ENCODE results near the gene ADCY5.

The ADCY5 gene

DNA sequence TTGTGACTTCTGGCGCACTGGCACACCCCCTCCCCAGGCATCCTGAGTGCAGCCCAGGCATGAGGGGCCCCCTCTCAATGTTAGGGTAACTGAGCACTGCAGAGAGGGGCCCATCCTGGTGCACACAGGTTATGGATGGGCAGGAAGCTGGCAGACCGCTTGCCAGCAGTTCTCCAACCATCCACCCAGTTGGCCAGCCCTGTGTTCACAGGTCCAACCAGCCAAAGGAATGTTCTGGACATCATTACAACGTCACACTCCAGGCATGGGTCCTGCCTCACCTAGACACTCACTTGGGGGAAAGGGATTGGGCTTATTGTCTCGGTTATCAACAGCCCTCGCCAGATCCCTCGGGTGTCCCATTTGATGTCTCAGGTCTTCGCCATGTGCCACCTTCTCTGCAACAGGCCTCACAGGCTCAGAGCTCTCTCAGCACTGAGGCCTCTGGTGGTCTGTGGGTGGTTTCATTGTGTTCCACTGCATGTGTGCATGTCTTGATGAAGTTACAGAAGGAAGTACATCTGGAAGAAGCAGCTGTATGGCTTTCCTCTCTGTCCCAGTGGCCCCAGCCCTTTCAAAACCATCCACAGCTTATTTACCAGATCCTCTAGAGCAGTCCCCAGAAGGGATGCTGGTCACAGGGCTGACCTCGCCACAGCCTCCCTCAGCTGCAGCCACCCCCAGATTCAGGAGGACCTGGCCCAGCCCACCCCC, 23.7 kb downstream of the ADCY5 start:
- no peak for DNase-seq

DNA sequence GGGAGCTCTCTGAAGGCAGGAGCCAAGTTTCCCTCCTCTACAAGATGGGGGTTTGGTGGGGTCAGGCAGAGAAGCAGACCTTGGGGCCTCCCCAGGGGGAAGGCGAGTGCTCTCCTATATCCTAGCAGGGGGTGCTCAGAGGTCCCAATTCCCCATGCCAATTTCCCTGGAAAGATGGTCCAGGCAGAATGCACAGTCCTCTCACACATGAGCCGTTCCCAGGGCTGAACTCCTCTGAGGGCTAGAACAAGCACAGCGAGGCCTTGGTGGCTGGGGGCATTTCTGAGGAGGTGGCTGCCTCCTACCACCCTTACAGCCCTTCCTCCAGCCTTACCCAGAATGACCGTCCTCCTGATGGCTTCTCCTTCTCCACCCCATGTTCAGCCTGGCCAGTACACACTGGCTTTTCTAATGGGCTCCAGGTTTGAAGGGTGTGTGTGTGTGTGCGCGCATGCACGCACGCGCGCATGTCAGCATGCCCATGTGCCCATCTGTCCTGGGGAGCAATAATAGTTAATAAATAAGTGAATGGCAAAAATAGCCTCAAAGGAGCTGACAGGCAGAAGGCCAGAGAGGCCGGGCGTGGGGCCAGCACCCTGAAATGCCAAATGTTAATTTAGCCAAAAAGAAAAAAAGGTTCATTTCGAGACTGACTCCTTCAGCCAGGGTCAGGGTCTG, 24.4 kb downstream of the ADCY5 start:
- no peak for DNase-seq

DNA sequence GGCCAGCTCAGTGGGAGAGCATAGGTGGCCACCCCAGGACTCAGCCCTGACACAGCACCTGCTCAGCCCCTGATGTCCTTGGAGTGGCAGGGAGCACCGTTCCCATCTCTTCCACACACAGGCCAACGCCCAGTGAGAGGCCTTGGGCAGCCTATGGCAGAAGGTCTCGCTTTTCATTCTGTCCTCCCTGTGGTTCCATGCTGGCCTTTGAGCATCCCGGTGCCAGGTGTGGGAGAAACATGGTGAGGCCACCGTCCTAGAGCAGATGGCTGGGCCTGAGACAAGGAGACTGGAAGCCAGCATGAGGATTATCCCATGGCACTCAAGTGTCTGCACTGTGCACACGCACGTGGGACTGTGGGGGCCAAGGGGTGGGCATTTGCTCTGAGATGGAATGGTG, 25.1 kb downstream of the ADCY5 start:
- no peak for DNase-seq

DNA sequence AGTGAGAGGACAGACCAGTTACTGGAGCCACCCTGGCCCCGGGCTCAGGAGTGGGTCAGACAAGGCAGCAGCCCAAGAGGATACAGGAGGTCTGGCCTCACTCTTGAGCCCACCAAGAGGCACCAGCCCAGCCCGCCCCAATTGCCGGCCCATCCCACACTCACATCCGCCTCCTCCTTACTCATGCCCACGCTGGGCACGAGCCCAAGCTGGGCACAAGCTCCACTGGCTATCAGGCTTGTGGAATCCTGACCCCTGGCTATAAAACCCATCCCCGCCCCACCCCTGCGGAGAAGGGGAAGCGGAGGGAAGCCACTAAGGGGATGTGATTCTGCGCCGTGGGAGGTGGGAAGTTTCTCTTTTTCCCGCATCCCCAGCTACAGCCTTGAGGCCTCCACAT, 25.9 kb downstream of the ADCY5 start:
- peak in 1 of 2 donors; percentile 2 for DNase-seq

DNA sequence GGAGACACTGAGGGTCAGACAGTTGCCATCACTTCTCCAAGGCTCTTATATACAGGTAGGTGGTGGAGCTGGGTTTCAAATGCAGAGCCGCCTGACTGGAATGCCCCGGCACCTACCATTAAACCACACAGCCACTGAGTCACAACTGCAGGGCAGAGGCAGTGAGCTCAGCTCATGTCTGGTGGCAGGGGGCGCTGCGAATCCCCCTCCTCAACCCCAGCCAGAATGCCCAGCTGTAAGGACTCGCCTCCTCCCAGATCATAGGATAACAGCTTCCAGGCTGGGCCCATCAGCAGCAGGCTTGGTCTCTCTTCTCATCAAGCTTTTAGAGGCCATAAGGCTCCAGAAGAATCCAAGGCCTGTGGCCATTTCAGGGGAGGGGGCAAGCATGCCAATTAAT, 26.4 kb downstream of the ADCY5 start:
- no peak for DNase-seq

DNA sequence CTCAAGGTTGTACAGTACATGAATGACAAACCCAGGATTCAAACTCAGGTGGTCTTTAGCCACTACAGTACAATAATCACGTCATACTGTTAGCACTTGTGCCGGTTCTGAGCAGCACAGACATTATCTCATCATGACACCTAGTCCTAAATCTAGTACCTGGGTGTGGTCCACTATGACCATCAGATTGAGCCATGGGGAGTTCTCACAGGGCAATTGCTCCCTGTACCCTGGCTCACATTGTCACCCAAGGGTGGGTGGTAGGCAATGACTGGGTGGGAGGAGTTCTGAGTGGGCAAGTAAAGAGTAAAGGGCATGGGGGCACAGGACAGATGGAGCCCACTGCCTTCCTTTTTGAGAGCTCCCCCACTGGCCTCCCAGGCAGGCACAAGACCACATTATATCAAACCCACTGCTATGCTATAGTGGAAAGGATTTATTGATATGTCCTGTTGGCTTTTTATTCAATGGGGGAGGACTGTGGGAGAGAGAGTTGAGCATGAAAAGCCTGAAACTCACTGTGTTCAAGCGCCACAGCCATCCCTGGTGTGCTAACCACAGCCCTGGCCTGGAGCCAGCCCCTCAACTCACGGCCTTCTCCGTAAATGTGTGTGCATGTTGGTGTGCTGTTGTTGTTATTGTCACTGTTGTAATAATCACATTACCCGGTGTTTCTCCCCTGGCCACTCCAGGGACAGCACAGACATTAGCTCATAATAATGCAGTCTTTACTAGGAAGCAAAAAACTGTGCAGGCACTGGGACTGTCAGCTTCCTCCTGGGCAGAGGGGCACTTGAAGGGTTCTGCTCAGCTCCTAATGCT, 27.3 kb downstream of the ADCY5 start:
- no peak for DNase-seq

DNA sequence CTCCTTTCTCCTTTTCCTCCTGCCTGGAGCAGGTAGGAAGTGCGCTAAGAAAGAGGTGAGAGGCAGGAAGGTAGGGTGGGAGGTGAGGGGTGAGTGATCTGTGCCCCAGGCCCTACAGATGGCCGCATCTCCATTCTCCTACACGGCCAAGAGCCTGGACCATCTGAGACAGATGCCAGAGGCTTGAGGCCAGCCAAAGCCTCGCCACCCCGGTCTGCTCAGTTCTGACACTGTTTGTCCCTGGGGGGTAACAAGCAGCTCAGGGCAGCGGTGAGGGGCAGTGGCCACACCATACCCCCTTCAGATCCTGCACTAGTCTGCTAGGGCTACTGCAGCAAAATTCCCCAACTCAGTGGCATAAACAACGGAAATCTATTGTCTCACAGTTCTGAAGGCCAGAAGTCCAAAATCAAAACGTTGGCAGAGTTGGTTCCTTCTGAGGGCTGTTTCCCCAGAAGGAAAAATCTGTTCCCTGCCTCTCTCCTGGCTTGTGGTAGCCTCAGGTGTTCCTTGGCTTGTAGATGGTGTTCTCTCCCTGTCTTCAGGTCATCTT, 28.4 kb downstream of the ADCY5 start:
- DNase-seq = no peak

DNA sequence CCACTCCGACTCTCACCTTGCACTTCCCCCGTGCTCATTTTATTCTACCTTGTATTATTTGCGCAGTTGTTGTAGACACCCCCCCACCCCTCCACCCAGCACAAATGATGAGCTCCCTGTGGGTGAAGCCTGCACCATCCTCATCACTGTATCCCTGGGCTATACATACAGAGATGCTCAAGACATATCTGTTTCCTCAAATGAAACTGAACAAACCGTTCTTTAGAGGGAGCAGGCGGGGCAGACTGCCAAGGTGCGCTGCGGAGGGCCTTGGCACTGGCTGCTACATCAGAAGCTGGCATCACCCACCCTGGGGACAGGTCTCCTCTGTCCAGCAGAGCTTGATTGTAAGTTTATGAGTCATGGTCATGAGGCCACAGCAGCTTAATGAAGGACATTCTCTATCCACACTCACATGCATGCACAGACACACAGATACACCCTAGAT, 29.0 kb downstream of the ADCY5 start:
- DNase-seq = no peak

DNA sequence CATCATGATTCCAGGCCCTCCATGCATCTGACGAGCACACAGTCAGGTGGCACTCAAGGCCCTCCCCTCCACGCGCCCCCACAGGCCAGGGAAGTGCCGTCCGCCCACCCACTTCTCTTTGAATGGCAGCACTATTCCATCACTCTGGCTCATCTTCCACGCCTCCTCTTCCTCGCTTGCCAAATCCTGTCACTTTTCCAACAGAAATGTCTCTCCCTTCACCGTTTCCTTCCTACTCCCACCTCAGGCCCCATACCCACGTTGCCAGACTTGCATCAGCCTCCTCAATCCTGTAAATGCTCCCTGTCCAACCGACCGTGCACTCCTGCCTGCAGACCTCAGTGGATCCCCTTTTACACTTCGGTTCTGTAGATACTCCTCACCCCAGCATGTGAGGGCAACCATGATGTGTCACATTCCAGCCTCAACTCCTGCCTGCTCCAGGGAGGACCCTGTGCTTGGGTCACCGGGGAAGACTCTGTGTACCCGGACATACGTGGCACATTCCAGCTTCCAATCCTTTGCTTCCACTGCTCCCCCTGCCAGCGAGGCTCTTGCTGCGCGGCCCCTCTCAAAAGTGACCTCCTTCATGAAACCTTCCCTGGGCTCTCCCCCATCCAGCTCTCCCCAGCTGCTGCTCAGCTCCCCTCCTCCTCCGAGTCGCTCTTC, 29.6 kb downstream of the ADCY5 start:
- DNase-seq = no peak

DNA sequence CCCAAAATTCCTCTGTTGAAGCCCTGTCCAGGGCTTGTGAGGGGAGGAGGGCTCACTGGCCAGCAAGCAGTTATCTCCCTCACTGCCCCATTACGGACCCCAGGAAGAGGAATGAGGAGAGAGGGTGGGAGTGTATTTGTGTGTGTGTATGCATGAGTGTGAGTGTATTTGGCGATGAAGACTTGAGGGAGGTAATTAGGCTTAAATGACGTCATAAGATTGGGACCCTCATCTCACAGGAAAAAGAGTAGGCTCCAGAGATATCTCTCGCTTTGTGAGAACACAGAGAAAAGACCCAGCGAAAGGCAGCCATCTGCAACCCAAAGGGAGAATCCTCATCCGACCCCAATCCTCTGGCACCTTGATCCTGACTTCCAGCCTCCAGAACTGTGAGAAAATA, 32.2 kb downstream of the ADCY5 start:
- no peak for DNase-seq

DNA sequence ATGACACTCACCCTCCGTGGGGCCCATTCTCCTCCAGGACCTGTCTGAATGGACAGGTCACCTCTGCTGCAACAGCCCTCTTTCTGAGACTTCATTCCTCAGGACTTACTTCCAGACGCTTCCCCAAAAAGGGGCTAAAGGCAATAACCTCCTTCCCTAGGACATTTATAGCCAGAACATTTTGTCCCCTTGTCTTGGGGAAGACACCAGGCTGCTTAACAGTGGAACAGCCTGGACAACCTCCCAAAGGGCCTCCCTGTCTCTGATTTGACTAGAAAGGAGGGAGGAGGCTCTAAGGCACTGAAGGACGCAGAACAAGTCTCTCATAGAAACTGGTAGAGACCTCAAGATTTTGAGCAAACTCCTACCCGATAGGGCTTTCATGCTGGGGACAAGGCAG, 32.7 kb downstream of the ADCY5 start:
- no peak for DNase-seq

DNA sequence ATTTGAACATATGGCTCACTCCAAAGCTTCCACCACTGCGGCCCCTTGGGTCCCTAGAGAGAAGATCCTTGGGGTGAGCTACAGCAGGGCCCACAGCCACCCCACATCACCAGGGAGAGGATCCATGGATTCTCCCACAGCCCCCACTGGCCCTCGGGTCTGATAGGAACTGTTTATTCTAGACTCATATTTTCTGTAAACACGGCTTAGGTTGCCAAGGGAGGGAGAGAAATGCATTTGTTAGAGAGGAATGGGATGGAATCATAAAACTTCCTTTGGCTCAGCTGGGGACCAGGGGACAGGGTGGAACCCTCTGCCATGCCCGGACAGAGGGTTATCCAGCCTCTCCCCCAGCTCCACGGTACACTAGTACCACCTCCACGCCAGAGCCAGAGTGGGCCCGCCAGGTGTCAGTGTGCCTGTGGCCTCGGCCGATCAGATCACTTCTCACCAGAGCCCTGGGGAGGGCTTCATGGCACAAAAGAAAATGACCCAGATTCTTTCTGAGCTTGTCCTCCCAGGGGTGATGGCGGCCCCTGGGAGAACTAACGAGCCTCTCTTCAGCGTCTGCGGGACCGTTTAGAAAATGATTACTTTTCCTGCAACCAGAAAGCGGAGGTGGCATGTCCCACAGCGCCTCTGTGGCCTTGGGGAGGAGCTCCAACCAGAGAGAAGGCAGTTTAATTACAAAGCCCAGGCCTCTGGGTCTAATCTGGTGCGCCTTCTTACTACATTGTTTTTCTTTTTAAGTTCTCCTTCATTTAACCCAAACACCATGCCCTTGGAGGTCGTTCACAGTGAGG, 33.7 kb downstream of the ADCY5 start:
- DNase-seq = no peak

DNA sequence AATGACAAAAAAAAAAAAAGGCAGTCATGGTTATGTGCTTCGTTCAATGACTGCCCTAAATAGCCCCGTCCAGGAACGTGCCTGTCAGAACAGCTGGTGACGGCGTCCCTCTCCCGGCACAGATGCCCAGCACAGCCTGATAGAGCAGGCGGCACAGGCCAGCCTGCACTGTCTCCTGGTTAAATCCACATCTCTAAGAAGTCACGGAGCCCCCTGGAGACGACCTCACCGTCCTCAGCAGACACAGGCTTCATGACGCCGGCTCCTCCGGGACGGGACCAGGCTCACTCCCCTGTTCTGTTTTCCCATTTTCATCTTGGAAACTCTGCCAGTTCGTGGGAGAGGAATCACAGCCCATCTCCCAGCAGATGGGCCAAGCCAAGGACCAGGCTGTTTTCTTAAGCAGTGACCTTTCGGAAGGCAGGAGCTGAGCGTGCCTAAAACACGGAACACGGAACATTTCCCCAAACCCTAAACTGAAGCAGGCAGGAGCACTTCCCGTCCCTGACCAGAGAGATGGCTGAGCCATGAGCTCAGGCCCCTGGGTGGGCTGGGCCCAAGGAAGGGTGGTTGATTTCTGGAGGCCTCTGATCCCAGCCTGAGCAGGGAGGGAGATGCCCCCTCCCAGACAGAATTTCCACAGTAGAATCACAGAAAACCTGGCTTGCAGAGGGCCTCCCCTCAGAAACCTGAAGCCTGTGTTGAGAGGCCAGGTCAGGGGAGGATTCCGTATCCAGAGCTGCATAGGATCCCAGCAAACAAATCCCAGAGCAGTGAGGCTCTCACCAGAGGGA, 35.9 kb downstream of the ADCY5 start:
- DNase-seq = no peak

DNA sequence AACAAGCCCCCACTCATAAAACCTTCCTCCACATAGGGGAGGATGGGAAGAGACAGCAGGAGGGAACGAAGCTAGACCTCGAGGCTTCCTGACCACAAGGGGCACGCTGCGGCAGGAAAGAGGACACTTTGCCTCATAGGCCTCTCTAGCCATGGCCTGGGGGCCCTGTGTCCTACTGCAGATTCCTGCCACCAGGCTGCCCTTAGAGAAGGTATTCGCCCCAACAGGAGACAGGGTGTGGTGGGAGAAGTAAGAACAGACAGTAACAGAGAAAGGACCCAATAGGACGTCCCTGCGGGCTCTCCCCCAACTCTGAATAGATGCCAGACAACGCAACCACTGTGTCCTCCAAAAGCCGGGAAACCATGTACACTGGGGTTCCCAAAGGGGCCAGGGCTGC, 36.8 kb downstream of the ADCY5 start:
- DNase-seq = no peak

DNA sequence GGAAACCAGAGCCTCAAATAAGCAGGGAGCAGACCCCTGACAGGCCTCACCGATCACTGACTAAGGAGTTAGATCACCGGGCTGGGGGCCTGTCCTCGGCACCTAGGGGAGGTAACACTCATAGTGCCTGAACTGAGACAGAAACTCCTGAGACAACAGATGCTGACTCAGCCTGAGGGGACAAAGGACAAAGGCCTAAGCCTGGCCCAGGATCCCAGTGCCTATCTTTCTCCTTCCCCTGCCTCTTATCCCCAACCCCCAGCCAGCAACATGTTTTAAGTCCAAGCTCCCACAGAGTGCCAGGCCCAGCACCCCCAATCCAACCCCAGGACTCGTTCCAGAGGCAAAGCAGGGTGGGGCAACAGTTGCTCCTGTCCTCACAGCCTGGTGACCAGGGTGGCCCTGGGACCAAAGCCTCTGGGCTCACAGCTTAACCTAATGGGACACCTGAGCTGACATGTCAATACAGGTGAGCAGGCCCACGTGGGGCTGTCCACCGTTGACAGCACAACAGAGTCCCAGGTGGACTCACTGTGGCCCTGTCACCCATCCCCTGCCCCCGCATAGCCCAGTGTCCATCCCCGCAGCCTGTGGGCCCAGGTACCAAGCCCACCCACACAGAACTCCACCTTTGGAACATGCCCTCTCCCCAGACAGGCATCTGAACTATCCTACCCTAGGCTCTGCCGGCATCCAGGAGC, 37.4 kb downstream of the ADCY5 start:
- DNase-seq = no peak

DNA sequence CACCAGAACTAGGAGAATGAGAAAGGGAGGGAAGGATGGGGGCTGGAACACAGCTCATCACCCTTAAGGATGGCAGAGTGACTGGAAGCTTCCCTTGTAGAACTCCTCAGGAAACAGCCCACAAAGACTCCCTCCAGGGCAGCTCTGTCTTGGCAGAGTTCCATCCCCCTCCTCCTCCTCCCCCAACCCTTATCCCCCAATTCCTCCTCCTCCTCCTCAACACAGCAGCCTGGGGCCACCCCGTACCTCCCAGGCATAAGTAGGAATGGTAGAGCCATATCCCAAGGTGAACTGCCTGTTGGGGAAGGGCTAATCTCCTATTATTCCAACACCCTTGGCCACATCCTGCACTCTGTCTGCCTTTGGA, 38.8 kb downstream of the ADCY5 start:
- DNase-seq = no peak

DNA sequence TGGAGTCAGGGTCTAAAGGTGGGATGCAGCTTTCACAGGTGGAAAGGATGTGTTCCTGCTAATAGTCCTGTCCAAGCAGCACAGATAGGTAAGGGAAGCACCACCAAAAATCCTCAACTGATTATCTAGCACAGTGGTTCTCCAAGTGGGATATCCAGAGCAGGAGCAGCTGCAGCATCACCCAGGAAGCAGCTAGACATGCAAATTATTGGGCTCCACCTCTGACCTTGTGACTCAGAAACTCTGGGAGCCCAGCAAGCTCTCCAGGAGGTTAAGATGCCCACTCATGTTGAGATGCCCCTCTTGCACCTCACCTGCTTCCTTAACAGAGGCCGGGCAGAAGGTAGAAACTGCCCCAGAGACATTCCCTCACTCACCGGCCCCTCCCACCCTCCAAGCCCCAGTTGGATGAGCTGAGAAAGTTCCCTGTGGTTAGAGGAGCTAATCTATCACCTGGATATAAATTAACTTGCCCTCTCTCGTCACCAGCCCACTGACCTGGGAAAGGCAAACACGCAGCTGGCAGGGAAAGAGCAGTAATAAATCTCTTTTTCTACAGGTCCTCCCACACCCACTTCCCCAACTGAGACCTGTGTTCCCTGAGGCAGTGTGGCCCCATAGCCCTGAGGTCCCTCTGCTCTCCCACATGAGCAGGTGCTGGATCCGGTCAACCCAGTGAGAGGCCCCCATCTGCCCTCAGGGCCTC, 39.3 kb downstream of the ADCY5 start:
- no peak for DNase-seq

DNA sequence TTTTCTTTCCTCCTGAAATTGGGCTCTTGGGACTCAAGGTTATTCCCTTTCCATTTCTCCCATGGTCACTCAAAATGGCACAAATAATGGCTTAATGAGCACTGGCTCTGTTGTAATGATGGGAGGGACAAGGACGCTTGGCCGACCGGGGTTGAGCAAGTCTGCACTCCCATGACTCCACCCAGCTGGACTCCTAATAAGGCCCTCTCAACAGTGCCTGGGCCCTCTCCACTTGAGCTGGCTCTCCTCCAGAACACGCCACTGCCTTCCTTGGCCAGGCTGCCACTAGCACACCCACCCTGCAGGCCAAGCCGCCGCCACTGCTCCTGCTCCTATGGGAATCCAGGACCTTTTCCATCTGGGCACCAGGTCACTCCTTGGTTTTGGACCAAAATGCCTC, 42.3 kb downstream of the ADCY5 start:
- no peak for DNase-seq

DNA sequence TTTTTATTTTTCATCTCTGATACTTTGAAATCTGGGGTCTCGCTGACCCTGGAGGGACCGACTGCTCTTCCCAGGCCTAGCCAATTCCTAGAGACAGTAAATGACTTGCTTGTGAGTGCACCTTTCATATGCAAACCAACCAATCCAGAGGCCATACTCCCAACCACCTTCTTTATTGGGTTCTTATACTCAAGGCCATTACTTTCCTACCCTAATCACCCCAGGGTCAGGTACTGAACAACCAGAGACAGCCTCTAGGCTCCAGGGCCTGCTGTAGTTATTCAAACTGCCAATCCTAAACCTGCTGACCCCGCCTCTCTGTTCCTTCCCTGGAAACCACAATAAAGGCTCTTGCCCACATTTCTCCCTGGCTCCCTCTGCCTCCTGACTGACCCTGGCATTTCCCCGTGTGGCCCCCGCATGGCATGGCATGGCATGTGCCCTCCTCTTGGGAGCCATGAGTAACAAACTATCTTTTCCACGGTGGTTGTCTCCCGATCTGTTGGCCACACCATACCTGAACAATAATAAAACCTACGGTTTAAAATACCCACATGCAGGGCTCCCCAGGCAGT, 42.9 kb downstream of the ADCY5 start:
- DNase-seq = no peak
